IMR-90 (cell line): ENCODE results near the gene SLC27A2. TPM values are rescaled to one million over a fixed set of nuclear protein-coding genes. Genes with fewer than 3 reads are reported as not detected.
A peak's percentile ranks its signal among the peaks of the same experiment; 100 is the strongest.

Experiments
- ATAC-seq: fragments of 200-7000 bp; cut with Tn5 transposase; 2 replicates; pipeline ENCODE4 v1.9.1; 2020; ENCODE audit warnings: low read depth, mild to moderate bottlenecking, moderate library complexity
- BruUV-seq: library from RNA; stranded (reverse); fragments of 400-500 nt; replicated peaks from 2 replicates; lab custom pipeline; 2021; lab: Mats Ljungman, UMichigan
- CTCF ChIA-PET: fragments of 300-600 bp; formaldehyde crosslinking; extraction: SDS; loops from one replicate; lab custom pipeline; 2021; ENCODE audit warnings: antibody characterized with exemption; lab: Yijun Ruan, JAX
- POLR2A ChIA-PET: fragments of 300-600 bp; sonication (Branson Sonifier 250); formaldehyde crosslinking; loops from one replicate; lab custom pipeline; 2022; ENCODE audit warnings: antibody characterized with exemption; ENCODE audit not compliant: unreplicated experiment; lab: Charles Lee
- DNase-seq: peaks from one replicate; pipeline ENCODE4 v3.0.0; 2013
- H2AFZ ChIP-seq: replicated peaks from 2 replicates; pipeline ENCODE3; 2013; ENCODE audit warnings: low read length, mild to moderate bottlenecking; ENCODE audit not compliant: poor library complexity
- H2AK5ac ChIP-seq: 2 replicates; pipeline ENCODE4 v1.6.1; 2013; ENCODE audit warnings: low read depth, low read length, inconsistent platforms
- H2AK9ac ChIP-seq: replicated peaks from 2 replicates; pipeline ENCODE3; 2013; ENCODE audit warnings: mild to moderate bottlenecking, low read depth, low read length, moderate library complexity; ENCODE audit not compliant: poor library complexity
- H2BK120ac ChIP-seq: 2 replicates; pipeline ENCODE4 v1.6.1; 2013; ENCODE audit warnings: low read depth, low read length, inconsistent platforms
- H2BK15ac ChIP-seq: 3 replicates; pipeline ENCODE4 v1.6.1; 2013; ENCODE audit warnings: low read depth, low read length, inconsistent platforms
- H2BK20ac ChIP-seq: 2 replicates; pipeline ENCODE4 v1.6.1; 2013; ENCODE audit warnings: low read depth, mild to moderate bottlenecking, inconsistent platforms, low read length, moderate library complexity
- H2BK5ac ChIP-seq: 2 replicates; pipeline ENCODE4 v1.6.1; 2013; ENCODE audit warnings: mild to moderate bottlenecking, low read depth, low read length, inconsistent platforms; ENCODE audit not compliant: poor library complexity, severe bottlenecking
- H3K14ac ChIP-seq: replicated peaks from 2 replicates; pipeline ENCODE4 v1.6.1; 2013; ENCODE audit warnings: low read depth, low read length, inconsistent platforms
- H3K18ac ChIP-seq: 2 replicates; pipeline ENCODE4 v1.6.1; 2013; ENCODE audit warnings: low read depth, low read length, control low read depth
- H3K23ac ChIP-seq: 2 replicates; pipeline ENCODE4 v1.6.1; 2013; ENCODE audit warnings: low read depth, low read length, inconsistent platforms
- H3K27ac ChIP-seq: 2 replicates; pipeline ENCODE4 v1.5.1; 2013; ENCODE audit warnings: mild to moderate bottlenecking, control low read depth, low read length; ENCODE audit not compliant: insufficient read depth
- H3K27me3 ChIP-seq: 2 replicates; pipeline ENCODE4 v1.6.1; 2013; ENCODE audit warnings: low read length; ENCODE audit not compliant: control insufficient read depth, insufficient read depth
- H3K36me3 ChIP-seq: 2 replicates; pipeline ENCODE4 v1.6.1; 2013; ENCODE audit warnings: low read length, mixed read lengths; ENCODE audit not compliant: control insufficient read depth, insufficient read depth
- H3K4ac ChIP-seq: 2 replicates; pipeline ENCODE4 v1.6.1; 2013; ENCODE audit warnings: low read depth, low read length, inconsistent platforms
- H3K4me1 ChIP-seq: 2 replicates; pipeline ENCODE4 v1.6.1; 2013; ENCODE audit warnings: low read length, mixed read lengths; ENCODE audit not compliant: control insufficient read depth, insufficient read depth
- H3K4me2 ChIP-seq: 2 replicates; pipeline ENCODE4 v1.6.1; 2013; ENCODE audit warnings: low read depth, mild to moderate bottlenecking, control low read depth, low read length, moderate library complexity
- H3K4me3 ChIP-seq: 2 replicates; pipeline ENCODE4 v1.5.1; 2013; ENCODE audit warnings: low read depth, mild to moderate bottlenecking, control low read depth, low read length, moderate library complexity; ENCODE audit not compliant: insufficient read depth
- H3K56ac ChIP-seq: 2 replicates; pipeline ENCODE4 v1.6.1; 2013; ENCODE audit warnings: low read length, inconsistent platforms; ENCODE audit not compliant: insufficient read depth; ENCODE audit errors: extremely low read depth
- H3K79me1 ChIP-seq, 2 experiments: 2 replicates each; pipeline ENCODE4 v1.6.1; 2013; ENCODE audit warnings: low read length in 2 of 2, inconsistent platforms in 1 of 2, low read depth in 1 of 2
- H3K9ac ChIP-seq: 2 replicates; pipeline ENCODE4 v1.6.1; 2013; ENCODE audit warnings: low read depth, low read length, control low read depth
- H3K9me1 ChIP-seq: 2 replicates; pipeline ENCODE4 v1.6.1; 2013; ENCODE audit warnings: low read length, inconsistent platforms; ENCODE audit not compliant: insufficient read depth
- H3K9me3 ChIP-seq: 2 replicates; pipeline ENCODE4 v1.6.1; 2013; ENCODE audit warnings: low read length; ENCODE audit not compliant: control insufficient read depth, insufficient read depth
- H4K20me1 ChIP-seq: 2 replicates; pipeline ENCODE4 v1.6.1; 2013; ENCODE audit warnings: low read length, inconsistent platforms; ENCODE audit not compliant: insufficient read depth
- H4K5ac ChIP-seq: 2 replicates; pipeline ENCODE4 v1.6.1; 2013; ENCODE audit warnings: mild to moderate bottlenecking, low read depth, low read length, control low read depth
- H4K8ac ChIP-seq, 2 experiments: 2 replicates each; pipeline ENCODE4 v1.6.1; 2013; ENCODE audit warnings: low read depth in 2 of 2, low read length in 2 of 2, control low read depth in 1 of 2, inconsistent platforms in 1 of 2
- H4K91ac ChIP-seq: 2 replicates; pipeline ENCODE4 v1.6.1; 2013; ENCODE audit warnings: low read depth, low read length, inconsistent platforms; ENCODE audit not compliant: insufficient read depth
- CEBPB ChIP-seq: IDR thresholded peaks from 2 replicates; pipeline ENCODE4 v1.6.1; 2012; ENCODE audit warnings: low read depth, low read length, improper control_type of control experiment
- CHD1 ChIP-seq: IDR thresholded peaks from 2 replicates; pipeline ENCODE4 v1.6.1; 2012; ENCODE audit warnings: low read depth, low read length, improper control_type of control experiment
- FOS ChIP-seq: fragments of 150-350 bp; IDR thresholded peaks from 2 replicates; pipeline ENCODE4 v1.6.1; 2016; ENCODE audit warnings: low read depth, low read length
- MAFK ChIP-seq: IDR thresholded peaks from 2 replicates; pipeline ENCODE4 v1.6.1; 2012; ENCODE audit warnings: low read depth, low read length, improper control_type of control experiment
- MXI1 ChIP-seq: IDR thresholded peaks from 2 replicates; pipeline ENCODE4 v1.6.1; 2012; ENCODE audit warnings: low read depth, mild to moderate bottlenecking, low read length, moderate library complexity, borderline replicate concordance
- RAD21 ChIP-seq: IDR thresholded peaks from 2 replicates; pipeline ENCODE4 v1.6.1; 2012; ENCODE audit warnings: low read length, improper control_type of control experiment
- RCOR1 ChIP-seq: IDR thresholded peaks from 2 replicates; pipeline ENCODE4 v1.6.1; 2012; ENCODE audit warnings: mild to moderate bottlenecking, low read length, improper control_type of control experiment; ENCODE audit not compliant: insufficient replicate concordance
- RFX5 ChIP-seq: IDR thresholded peaks from 2 replicates; pipeline ENCODE4 v1.8.0; 2012; ENCODE audit warnings: low read depth, mild to moderate bottlenecking, low read length, moderate library complexity
- SMC3 ChIP-seq: fragments of 150-350 bp; IDR thresholded peaks from 2 replicates; pipeline ENCODE4 v1.6.1; 2016; ENCODE audit warnings: low read depth, mild to moderate bottlenecking, antibody characterized with exemption, low read length, moderate library complexity
- dilution Hi-C: fragments of 300-500 bp; cut with HindIII; formaldehyde crosslinking; loops from one replicate; pipeline ENCODE4 v1.14.3; 2018; ENCODE audit warnings: low sequenced_read_pairs; ENCODE audit not compliant: unreplicated experiment
- in situ Hi-C: fragments of 300-500 bp; cut with MboI; formaldehyde crosslinking; loops from 3 replicates; pipeline ENCODE4 v1.14.3; 2019; ENCODE audit warnings: low sequenced_read_pairs, inconsistent platforms, mixed read lengths
- intact Hi-C: fragments of 100-400 bp; cut with micrococcal nuclease; formaldehyde crosslinking; loops from 2 replicates; pipeline ENCODE4 v1.10.0; 2022
- polyA plus RNA-seq, 3 experiments: library from polyadenylated mRNA; depleted of rRNA; stranded (reverse); fragments of >200 nt; gene quantifications; 2 replicates each; pipeline ENCODE4 v1.2.3, GENCODE V29; 2012; ENCODE audit warnings: low replicate concordance in 1 of 3
- total RNA-seq: library from RNA; depleted of rRNA; stranded (reverse); fragments of >200 nt; gene quantifications from 2 replicates; pipeline ENCODE4 v1.2.3, GENCODE V29; 2012
- TF ChIP-seq, protein P1 (sequence below): conservative IDR thresholded peaks from 2 replicates; pipeline ENCODE4 v1.5.1; 2012; ENCODE audit warnings: mild to moderate bottlenecking, low read depth, low read length, improper control_type of control experiment
- TF ChIP-seq, protein P2 (sequence below): fragments of 150-350 bp; IDR thresholded peaks from 2 replicates; pipeline ENCODE4 v1.6.1; 2016; ENCODE audit warnings: low read depth, mild to moderate bottlenecking, low read length, moderate library complexity, borderline replicate concordance
- TF ChIP-seq, protein P3 (sequence below): fragments of 150-350 bp; IDR thresholded peaks from 2 replicates; pipeline ENCODE4 v1.6.1; 2017; ENCODE audit warnings: mild to moderate bottlenecking, antibody characterized with exemption, low read length, low read depth

The SLC27A2 gene
- total and polyA plus RNA-seq, 2 of the 4 experiments (the other 2 are of a cell fraction): under 0.01 TPM; not detected in 1

- ATAC-seq: no peak
- in situ Hi-C loops (no loop called here), intact Hi-C loops (no loop called here), dilution Hi-C loops (no loop called here)
- H3K27ac ChIP-seq: no peak overlapping the region
- H2AK5ac ChIP-seq: no peak overlapping the region
- H4K20me1 ChIP-seq: no peaks in the 10 kb centered on the region
- no peak overlapping the region for H2AK9ac ChIP-seq
- no peaks in the 10 kb centered on the region for H3K79me1 ChIP-seq
- no peak overlapping the region for H2BK20ac ChIP-seq
- no peak overlapping the region for H4K5ac ChIP-seq
- TF ChIP-seq CEBPB (no peak), RFX5 (no peak), MAFK (no peak), MXI1 (no peak), RCOR1 (no peak), RAD21 (no peak), CHD1 (no peak), FOS (no peak), SMC3 (no peak)
- TF ChIP-seq, protein P1, sequence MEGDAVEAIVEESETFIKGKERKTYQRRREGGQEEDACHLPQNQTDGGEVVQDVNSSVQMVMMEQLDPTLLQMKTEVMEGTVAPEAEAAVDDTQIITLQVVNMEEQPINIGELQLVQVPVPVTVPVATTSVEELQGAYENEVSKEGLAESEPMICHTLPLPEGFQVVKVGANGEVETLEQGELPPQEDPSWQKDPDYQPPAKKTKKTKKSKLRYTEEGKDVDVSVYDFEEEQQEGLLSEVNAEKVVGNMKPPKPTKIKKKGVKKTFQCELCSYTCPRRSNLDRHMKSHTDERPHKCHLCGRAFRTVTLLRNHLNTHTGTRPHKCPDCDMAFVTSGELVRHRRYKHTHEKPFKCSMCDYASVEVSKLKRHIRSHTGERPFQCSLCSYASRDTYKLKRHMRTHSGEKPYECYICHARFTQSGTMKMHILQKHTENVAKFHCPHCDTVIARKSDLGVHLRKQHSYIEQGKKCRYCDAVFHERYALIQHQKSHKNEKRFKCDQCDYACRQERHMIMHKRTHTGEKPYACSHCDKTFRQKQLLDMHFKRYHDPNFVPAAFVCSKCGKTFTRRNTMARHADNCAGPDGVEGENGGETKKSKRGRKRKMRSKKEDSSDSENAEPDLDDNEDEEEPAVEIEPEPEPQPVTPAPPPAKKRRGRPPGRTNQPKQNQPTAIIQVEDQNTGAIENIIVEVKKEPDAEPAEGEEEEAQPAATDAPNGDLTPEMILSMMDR: no peak
- TF ChIP-seq, protein P2, sequence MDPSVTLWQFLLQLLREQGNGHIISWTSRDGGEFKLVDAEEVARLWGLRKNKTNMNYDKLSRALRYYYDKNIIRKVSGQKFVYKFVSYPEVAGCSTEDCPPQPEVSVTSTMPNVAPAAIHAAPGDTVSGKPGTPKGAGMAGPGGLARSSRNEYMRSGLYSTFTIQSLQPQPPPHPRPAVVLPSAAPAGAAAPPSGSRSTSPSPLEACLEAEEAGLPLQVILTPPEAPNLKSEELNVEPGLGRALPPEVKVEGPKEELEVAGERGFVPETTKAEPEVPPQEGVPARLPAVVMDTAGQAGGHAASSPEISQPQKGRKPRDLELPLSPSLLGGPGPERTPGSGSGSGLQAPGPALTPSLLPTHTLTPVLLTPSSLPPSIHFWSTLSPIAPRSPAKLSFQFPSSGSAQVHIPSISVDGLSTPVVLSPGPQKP: no peak
- TF ChIP-seq, protein P3, sequence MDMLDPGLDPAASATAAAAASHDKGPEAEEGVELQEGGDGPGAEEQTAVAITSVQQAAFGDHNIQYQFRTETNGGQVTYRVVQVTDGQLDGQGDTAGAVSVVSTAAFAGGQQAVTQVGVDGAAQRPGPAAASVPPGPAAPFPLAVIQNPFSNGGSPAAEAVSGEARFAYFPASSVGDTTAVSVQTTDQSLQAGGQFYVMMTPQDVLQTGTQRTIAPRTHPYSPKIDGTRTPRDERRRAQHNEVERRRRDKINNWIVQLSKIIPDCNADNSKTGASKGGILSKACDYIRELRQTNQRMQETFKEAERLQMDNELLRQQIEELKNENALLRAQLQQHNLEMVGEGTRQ: no peak
- H2BK15ac ChIP-seq: no peak overlapping the region
- POLR2A ChIA-PET: no interaction called here
- no peaks in the 10 kb centered on the region for H3K27me3 ChIP-seq
- no peak overlapping the region for H4K91ac ChIP-seq
- no TSS peak for BruUV-seq
- no peak overlapping the region for H2BK120ac ChIP-seq
- H3K23ac ChIP-seq: no peak overlapping the region
- H3K4ac ChIP-seq: no peak overlapping the region
- DNase-seq: no peak
- 0 out of 2 replicates have a peak, but pooled peaks cover 3% of the 10 kb centered on the region for H3K9me1 ChIP-seq
- no peak overlapping the region for H3K4me2 ChIP-seq
- no peak overlapping the region for H4K8ac ChIP-seq
- CTCF ChIA-PET: no interaction called here
- H3K4me3 ChIP-seq: no peak overlapping the region
- H2BK5ac ChIP-seq: no peak overlapping the region
- H3K4me1 ChIP-seq: peaks cover 6% of the 10 kb centered on the region
- H3K36me3 ChIP-seq: no peaks in the 10 kb centered on the region
- no peaks in the 10 kb centered on the region; the same call in 1 of the 2 replicates for H3K9me3 ChIP-seq
- no peak overlapping the region for H3K9ac ChIP-seq
- H3K18ac ChIP-seq: peak overlapping the region; percentile 40; the same call in 1 of the 2 replicates
- H3K56ac ChIP-seq: no peak overlapping the region
- no peak overlapping the region for H3K14ac ChIP-seq
- H2AFZ ChIP-seq: no peak overlapping the region
These were observed 14.9 kb upstream of the SLC27A2 start for GRCh38 chr15:50167110-50167509.
